Retinal pigment epithelial cell (primary cell): ENCODE measurements around the gene ASCL4.

Experiments
- DNase-seq: peaks from one replicate; pipeline ENCODE4 v3.0.0-alpha.2; 2010; ENCODE audit warnings: low read depth
- H3K4me3 ChIP-seq: 2 replicates; pipeline ENCODE4 v1.5.1; 2011; ENCODE audit warnings: mild to moderate bottlenecking, low read length, control low read depth, moderate library complexity
- TF ChIP-seq, protein P1 (sequence below): conservative IDR thresholded peaks from 2 replicates; pipeline ENCODE4 v1.5.1; 2011; ENCODE audit warnings: low read depth, low read length, control low read depth, inconsistent platforms

Gene ASCL4

GRCh38 chr12:107779077-107779831, 4.8 kb downstream of the ASCL4 start:
- no peak for DNase-seq
- TF ChIP-seq, protein P1, sequence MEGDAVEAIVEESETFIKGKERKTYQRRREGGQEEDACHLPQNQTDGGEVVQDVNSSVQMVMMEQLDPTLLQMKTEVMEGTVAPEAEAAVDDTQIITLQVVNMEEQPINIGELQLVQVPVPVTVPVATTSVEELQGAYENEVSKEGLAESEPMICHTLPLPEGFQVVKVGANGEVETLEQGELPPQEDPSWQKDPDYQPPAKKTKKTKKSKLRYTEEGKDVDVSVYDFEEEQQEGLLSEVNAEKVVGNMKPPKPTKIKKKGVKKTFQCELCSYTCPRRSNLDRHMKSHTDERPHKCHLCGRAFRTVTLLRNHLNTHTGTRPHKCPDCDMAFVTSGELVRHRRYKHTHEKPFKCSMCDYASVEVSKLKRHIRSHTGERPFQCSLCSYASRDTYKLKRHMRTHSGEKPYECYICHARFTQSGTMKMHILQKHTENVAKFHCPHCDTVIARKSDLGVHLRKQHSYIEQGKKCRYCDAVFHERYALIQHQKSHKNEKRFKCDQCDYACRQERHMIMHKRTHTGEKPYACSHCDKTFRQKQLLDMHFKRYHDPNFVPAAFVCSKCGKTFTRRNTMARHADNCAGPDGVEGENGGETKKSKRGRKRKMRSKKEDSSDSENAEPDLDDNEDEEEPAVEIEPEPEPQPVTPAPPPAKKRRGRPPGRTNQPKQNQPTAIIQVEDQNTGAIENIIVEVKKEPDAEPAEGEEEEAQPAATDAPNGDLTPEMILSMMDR = no peak
- no peak overlapping the region for H3K4me3 ChIP-seq

- TF ChIP-seq, protein P1 = no peak
- H3K4me3 ChIP-seq = no peak overlapping the region
- no peak for DNase-seq
These were observed 5.8 kb downstream of the ASCL4 start for GRCh38 chr12:107780298-107780697.

GRCh38 chr12:107782067-107782466, 7.6 kb downstream of the ASCL4 start:
- TF ChIP-seq, protein P1 = no peak
- H3K4me3 ChIP-seq = no peak overlapping the region
- DNase-seq = no peak

DNA sequence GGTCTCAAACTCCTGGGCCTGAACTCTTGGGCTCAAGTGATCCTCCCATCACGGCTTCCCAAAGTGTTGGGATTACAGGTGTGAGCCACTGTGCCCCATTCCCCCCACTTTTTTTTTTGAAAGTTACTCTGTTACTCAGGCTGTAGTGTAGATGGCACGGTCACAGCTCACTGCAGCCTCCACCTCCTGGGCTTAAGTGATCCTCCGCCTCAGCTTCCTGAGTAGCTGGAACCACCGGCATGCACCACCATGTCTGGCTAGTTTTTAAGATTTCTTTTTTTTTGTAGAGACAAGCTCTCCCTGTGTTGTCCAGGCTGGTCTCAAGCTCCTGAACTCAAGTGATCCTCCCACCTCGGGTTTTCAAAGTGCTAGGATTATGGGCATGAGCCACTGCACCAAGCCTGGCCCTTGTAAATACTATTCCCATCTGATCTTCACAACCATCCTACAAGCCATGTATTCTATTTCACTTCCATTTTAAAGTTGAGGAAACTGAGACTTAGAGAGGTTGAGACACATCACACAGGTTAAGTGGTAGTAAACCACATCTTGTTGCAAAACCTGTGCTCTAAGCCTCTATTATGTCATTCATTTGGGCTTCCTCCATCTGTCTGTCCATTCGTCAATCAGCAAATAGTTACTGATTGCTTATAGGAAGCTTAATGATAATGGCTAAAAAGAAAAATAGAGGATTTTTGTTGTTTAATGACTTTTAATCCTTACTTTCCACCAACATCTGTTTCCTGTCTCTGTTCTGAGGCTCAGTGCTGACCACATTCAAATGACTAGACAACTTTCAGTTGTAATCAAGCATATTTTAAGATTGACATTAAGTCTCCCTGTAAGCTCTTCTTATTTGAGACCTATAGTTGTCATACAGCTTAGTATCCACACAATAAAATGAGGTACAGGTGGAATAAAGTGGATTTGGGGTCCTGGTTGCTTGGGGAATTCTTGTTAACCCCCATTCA, 9.2 kb downstream of the ASCL4 start:
- no peak for DNase-seq
- H3K4me3 ChIP-seq = no peak overlapping the region
- TF ChIP-seq, protein P1 = no peak

DNA sequence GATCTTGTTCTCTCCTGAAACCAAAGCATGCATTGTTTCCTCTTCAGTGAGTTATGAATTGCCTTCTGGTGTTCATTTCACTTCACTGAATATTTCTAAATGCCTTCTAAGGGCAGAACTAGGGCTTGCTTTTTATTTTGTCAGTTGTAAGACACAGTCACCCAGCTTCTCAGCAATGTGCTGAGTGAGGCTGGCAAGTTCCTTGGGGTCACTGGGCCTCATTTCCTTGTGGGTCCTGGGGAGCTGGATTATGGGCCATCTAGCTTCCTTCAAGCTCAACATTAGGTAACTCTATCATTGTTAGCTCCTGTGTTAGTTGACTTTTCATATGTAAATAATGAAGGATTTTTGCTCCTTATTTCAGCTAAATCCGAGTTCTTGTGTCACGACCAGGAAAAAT, 13.8 kb downstream of the ASCL4 start:
- no peak for DNase-seq
- TF ChIP-seq, protein P1 = no peak
- no peak overlapping the region for H3K4me3 ChIP-seq

DNA sequence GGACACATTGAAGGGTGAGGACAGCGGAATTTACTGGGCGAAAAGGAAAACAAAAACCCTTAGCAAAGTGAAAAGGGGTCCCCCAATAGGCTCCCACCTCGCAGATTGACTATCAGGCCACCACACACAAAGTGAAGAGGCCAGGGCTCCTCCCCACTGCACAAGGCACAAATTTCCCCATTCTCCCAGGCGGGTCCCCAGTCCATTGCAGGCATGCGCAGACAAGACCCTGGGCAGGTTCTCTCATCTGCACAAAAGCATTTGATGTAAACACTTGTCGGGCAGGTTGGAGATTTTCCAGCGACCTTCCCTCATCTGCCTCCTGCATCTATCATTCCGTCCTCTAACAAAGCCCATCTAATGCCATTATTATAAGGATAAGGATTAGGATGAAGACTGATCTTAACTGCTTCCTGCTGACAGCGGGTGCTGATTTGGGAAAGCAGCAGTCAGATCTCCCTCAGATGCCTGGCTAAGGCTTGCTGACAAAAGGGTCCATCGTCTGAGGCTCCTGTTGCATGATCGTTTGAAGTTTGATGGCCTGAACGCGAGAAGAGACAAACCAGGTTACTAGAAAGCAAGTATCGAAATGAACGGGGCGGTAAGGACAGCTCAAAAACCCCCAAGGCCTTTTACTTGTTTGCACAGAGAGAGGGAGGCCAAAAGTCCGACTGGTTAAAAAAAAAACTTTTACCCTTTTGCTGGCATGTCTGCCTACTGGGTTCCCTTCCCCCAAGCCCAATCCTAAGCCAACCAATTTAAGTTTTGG, 14.4 kb downstream of the ASCL4 start:
- H3K4me3 ChIP-seq = no peak overlapping the region
- DNase-seq = no peak
- TF ChIP-seq, protein P1 = no peak
